Measurements from ENCODE around the gene KCNB1.

- no peak for TF ChIP-seq CTCF (IDR thresholded peaks at IDR 0.05)
- no peak for TF ChIP-seq POLR2A (IDR thresholded peaks at IDR 0.05)
Observed at GRCh38 chr20:49389854-49390253, 92.6 kb downstream of the KCNB1 start.

All from tibial nerve (tissue), 3 donors.